Measurements from ENCODE around the gene CYB5A. TPM values are rescaled to one million over a fixed set of nuclear protein-coding genes. Genes with fewer than 3 reads are reported as not detected.

The CYB5A gene
- total and polyA plus RNA-seq, 2 of the 8 experiments (the other 6 are each of a cell fraction or from before 2014, with no cell fraction given), result 154 to 195 TPM

DNA sequence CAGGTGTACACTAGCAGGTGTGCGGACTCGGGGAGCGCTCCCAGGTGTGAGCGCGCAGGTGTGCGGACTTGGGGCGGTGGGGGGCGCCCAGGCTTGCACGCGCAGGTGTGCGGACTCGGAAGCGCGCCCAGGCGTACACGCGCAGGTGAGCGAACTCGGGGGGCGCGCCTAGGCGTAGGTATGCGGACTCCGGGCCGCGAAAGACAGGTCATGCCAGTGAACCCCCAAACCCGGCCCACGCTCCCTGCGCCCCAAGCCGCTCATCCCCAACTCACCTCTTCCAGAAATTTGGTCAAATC lies 342 bp downstream of the CYB5A start (continued):
- TF ChIP-seq, protein P1, sequence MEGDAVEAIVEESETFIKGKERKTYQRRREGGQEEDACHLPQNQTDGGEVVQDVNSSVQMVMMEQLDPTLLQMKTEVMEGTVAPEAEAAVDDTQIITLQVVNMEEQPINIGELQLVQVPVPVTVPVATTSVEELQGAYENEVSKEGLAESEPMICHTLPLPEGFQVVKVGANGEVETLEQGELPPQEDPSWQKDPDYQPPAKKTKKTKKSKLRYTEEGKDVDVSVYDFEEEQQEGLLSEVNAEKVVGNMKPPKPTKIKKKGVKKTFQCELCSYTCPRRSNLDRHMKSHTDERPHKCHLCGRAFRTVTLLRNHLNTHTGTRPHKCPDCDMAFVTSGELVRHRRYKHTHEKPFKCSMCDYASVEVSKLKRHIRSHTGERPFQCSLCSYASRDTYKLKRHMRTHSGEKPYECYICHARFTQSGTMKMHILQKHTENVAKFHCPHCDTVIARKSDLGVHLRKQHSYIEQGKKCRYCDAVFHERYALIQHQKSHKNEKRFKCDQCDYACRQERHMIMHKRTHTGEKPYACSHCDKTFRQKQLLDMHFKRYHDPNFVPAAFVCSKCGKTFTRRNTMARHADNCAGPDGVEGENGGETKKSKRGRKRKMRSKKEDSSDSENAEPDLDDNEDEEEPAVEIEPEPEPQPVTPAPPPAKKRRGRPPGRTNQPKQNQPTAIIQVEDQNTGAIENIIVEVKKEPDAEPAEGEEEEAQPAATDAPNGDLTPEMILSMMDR (IDR thresholded peaks at IDR 0.05; ENCODE audit: control extremely low read depth in 1 of 3, insufficient read depth in 1 of 3, low read depth in 1 of 3, low read length in 3 of 3), result no peak
- TF ChIP-seq YY1 (IDR thresholded peaks at IDR 0.05; ENCODE audit: low read depth, low read length) (no peak), RAD21 (IDR thresholded peaks at IDR 0.05 in 1 of 2, conservative IDR thresholded peaks at IDR 0.05 in 1 of 2; ENCODE audit: low read depth in 2 of 2, low read length in 2 of 2) (no peak)

Measured in H1 (cell line).